Measurements from ENCODE around the gene SLC49A4.
A peak's percentile ranks its signal among the peaks of the same experiment; 100 is the strongest.

The SLC49A4 gene

DNA sequence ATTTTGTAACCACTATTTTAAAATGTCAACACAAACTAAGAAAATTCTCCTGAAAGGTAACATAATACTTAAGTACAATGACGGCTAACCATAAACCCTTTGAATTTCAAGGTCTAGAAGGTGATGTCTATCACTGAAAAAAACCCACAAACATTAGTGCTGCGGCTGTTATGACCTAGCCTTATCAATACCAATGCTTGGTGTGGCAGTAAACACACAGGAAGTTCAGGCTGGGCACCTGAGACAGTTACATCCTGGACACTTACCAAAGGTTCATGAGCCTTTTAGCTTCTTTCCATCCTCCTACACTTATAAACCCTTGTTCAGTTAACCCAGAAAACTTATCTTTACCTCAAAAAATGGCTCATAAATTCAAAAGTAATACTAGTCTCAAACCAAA is 7.0 kb upstream of the SLC49A4 start:
- DNase-seq: no peak

DNA sequence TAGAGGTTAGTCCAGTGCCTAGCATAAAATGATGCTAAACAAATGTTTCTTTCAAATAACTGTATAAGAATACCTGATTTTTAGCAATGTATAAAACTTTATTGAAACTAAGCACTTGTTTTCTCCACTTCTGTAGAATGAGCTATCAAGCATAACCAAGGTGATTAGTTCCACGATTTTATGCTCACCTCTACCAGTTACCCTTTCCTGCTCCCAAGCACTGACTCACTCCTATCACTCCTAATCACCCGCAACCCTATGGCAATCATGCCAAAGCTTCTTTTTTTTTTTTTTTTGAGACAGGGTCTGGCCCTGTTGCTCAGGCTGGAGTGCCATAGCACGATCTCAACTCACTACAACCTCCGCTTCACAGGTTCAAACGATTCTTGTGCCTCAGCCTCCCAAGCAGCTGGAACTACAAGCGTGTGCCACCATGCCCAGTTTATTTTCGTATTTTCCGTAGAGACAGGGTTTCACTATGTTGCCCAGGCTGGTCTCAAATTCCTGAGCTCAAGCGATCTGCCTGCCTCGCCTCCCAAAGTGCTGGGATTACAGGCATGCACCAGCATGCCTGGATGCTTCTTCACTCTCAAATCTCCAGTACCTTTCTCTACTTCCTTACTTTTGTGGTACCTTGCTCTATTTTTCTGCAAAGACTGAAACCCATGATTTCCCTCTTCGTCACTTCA is 5.1 kb upstream of the SLC49A4 start:
- no peak for DNase-seq

DNA sequence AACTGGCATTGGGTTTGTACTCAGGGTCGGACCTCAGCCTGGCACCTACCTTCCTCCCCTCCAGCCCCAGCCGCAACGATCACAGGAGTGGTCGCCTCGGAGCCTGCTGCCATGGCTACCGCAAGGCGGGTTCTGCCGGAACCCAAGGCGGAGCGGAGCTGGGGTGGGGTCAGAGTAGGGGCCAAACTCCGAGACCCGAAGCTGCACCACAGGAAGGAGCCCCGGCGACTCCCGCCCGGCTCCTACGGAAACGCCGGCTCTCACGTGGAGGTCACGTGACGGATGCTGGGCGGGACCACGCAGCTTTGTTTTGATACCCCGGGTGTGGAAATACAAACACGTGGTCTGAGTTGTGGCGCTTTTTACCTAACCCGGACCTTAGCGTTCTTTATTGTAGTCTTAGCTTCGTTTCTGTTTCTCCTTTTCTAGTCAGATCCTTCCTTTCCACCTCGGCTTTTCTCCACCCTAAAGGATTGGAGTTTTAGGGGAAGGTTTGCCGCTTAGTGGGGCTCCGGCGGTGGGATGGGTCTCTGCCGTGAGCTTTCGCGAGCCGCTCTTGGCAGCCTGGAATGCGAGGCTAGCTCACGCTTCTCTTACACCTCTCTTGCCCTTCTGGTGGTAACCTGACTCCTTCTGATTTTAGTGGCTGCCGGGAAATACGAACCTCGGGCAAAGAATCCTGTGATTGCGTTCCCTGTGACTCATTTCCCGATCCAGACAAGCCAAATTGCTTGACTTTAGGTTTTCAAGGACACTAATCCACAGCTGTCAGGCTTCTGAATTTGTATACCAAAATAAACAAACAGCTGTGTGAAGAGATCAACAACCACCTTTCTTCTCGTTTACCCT is 1.1 kb upstream of the SLC49A4 start, which contains the start of gene HSPBAP1:
TSS of gene HSPBAP1 (minus strand) at position 264 of the 849 bp plus-strand sequence. CDS start at position 113, 151 bp downstream.
- peak; percentile 90 for DNase-seq

DNA sequence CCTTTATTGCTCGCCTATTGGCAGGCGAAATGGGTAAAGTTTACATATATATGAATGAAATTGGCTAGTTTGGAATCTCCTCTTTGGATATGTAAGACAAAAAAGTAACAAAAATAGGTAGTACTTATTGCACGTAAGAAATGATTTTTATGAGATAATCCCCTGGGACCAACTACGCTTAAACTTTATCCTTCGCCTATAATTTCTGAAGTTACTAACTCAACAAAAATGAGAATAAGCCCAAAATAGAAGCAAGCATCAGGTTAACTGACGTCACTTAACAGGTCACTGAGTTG is 438 bp upstream of the SLC49A4 start:
- no peak for DNase-seq

DNA sequence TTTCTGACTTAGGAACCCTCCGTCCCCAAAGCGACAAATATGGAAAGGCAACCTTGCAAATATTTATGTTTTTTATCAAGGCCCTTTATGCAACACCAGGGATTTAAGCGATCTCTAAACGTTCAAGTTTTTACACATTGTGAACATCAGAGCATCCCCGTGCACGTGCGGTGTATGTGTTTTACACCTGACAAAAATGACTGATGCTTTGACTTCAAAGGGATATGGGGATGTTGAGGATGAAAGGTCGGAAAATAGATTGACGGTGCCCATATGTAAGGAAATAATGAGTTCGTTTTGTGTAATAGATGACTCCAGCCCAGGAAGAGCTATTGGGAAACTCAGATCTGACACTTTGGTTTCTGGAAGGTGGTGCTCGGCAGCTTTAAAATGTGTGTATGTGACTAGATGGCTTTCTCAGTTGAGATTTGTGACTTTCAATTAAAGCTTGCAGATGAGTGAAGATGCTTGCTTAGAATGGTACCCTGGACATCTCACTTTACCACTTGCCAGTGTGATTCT is 866 bp downstream of the SLC49A4 start:
- DNase-seq: no peak

DNA sequence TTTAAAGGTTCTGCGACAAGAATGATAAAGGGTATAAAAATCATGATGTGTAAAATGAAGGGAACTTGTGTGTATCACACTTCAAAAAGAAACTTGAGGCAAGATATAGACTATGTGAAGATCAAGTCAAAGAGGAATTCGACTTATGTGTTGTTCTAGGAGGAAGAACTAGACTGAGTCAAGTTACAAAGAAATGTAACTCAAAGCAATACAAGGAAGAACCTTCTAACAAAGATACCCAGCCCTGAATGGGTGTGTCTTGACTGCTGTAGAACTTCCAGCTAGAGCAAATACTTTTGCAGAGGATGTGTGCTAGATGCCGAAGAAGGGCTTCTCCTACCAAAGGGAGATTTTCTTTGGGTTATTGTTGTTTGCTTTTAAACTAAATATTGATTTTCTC is 2.4 kb downstream of the SLC49A4 start:
- no peak for DNase-seq

DNA sequence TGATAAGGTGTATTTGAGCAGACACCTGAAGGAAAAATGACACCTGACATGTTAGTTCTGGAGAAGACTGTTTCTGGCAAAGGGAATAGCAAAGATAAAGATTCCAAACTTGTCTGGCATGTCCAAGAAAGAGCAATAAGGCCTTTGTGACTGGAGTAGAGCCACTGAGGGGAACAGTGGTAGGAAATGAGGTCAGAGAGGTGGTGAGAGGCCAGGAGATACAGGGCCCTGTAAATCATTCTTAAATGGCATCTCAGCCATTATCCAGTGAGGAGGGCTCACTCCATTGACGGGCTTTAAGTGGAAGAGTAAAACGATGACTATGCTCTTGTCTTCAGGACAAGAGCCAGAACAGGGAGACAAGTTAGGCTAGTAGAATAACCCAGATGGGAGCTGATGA is 4.5 kb downstream of the SLC49A4 start:
- DNase-seq: no peak

DNA sequence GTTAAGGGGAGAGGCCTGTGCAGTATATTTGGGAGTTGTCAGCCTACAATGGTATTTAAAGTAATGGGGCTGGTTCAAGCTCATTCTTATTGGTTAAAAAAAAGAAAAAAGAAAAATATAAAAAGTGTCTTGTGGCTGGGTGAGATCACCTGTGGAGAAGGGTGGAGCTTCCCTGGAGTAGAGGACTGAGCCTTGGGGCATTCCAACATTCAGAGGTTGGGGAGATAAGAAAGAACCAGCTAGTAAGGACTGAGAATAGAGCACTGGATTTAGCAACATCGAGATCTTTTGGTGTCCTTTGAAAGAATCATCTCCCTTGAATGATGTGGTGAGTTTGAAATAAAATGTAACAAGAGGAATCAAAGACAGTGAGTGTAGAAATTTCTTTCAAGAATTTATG is 5.2 kb downstream of the SLC49A4 start:
- no peak for DNase-seq

DNA sequence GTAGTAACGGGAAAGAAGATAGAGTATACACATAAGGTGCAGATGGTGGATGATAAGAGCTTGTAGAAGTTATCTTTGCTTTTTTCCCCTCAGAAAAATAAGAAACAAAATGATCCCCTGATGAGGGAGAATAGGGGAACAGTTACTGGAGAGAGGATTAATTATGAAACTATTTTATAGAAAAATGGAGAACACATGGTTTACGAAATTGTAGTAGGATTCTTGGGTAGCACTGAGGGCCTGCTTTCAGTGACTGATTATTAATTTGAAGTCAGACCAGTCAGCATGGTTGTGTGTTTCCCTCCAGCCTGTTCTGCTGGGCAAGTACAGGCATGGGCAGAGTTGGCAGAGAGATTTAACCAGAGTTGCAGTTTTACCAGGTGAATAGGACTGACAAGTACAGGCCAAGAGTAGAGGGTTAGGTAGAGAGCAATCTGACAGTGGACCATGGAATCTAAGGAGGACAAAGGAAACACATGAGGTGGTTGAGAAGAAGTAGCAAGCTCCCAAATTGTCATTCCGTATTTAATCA is 5.9 kb downstream of the SLC49A4 start:
- no peak for DNase-seq

DNA sequence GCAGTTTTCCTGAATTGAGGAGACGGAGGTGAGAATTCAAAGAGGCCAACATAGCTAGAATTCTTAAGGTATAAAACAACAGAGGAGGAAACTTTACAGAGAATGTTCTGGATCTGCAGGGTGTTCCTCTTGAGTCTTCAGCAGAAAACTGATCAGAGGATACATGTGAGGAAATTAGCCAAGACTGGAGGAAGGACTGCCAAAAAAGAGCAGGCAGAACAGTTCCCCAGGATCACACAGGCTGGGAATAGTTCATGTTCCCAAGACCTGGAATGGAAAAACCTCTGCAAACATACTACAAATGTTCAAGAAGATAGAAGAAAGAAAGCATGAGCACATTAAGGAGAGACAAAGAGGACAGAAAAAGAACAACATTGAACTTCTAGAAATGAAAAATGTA is 7.5 kb downstream of the SLC49A4 start:
- no peak for DNase-seq

DNA sequence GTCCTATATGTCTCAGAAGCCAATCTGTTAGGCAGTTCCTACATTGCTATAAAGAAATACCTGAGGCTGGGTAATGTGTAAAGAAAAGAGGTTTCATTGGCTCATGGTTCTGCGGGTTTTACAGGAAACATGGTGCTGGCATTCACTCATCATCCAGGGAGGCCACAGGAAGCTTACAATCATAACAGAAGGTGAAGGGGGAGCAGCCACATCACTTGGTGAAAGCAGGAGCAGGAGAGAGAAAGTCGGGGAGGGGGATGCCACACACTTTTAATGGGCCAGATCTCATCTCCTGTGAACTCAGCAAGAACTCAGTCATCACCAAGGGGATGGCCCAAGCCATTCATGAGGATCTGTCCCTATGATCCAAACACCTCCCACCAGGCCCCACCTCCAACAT is 9.1 kb downstream of the SLC49A4 start:
- no peak for DNase-seq

DNA sequence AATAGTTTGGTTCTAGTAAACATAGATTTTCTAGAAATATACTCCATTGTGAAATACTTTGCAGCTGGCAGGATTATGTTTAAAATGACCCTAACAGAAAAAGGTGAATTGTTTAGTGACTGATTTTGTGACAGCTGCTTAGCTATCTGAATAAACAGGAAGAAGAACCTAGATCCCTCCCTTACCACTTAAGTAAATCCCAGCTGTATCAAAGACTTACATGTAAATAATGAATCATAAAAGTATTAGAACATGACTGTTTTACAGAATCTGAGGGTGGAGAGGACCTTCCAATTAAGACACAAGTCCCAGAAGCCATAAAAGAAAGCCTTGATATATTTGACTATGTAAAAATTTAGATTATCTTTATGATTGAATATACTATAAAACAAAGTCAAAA is 15.9 kb downstream of the SLC49A4 start:
- no peak for DNase-seq

DNA sequence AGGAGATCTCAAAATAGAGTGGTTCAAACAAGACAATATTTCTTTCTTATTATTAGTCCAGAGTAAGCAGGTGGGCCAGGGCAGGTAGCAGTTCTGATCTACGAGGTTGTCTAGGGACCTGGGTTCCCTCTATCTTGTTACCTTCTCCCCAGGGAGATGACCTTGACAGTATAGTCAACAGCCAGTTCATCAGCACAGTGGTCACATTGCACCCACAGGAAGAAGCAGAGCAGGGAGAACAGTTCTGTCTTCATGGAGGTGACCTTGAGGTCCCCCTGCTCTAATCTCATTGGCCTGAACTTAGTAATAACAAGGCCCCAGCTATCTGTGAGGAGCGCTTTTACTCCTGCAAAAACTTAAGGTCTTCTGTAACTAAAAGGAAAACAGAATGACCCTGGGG is 21.7 kb downstream of the SLC49A4 start:
- no peak for DNase-seq

DNA sequence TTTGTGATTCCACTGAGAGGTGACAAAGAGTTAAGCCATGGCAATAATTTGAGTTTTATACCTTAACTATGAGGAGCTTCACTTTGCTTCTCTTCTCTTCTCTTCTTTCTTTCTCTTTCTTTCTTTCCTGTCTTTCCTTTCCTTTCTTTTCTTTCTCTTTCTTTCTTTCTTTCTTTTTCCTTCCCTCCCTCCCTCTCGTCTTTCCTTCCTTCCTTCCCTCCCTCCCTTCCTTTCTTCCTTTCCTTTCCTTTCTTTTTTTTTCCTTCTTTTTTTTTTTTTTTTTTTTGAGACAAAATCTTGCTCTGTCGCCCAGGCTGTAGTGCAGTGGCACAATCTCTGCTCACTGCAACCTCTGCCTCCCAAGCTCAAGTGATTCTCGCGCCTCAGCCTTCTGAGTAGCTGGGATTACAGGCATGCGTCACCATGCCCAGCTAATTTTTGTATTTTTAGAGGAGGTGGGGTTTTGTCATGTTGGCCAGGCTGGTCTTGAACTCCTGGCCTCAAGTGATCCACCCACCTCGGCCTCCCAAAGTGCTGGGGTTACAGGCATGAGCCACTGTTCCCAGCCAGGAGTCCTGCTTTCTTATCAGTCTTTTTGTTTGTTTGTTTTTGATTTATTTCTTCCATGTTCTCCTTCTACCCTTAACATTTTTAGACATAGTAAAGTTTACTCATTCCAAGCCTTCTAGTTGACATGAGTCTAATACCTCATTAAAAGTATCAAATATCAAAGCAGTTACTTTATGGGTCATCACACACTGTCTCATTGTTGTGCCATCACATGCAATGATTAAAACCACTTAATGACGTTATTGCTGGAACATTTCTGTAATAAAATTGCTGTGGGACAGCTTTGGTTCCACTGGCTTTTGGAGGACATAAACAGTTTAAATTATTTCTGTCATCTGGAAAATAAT is 29.9 kb downstream of the SLC49A4 start:
- DNase-seq: no peak

DNA sequence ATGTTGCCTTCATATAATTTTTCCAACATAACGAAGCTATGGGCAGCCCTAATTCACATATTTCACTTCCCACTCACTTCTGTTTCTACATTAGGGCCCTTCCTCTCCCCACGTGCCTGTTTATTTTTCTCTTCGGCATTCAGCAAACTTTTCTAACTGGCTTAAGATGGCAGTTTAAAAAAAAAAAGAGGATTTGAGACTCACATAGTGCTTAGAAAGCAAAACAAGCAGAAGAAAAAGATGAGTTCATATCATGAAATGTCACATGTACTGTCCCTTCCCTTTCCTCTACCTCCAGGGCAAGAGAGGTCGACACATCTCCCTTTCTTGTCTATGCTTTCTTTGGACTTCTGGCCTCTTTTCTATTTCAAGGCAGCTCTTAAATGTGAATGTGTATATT is 30.6 kb downstream of the SLC49A4 start:
- DNase-seq: no peak

DNA sequence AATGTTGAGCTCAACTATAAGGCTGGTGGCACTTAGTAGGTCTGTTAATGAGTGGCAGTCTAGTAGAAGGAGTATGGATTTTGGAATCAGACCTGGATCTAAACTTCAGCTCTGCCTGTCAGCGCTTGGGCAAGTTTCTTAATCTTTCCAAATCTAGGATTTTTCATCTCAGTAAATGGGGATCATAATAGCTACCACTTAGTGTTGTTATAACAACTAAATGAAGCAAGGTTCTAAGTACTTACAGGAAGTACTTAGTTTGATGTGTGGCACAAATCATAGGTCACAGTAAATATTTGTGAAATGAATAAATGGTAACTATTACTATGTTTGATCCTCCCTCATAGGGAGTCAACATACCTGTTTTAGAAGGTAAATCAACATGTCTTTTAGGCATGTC is 31.4 kb downstream of the SLC49A4 start:
- no peak for DNase-seq

DNA sequence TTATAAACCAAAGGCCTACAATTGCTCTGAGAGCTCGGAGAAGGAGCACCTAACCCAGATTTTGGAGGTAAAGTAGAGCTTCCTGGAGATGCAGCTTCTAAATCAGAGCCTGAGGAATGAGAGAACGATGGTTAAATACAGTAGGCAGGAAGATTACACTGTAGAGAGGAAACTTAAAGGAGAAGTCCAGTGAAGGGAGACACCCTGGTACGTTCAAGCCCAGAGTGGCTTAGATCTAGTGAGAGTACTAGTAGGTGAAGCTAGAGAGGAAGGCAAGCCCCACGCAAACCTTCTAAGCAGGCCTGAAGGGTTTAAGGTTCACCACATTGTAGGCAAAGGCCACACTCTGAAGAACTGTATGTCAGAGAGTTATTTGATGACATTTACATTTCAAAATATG is 33.4 kb downstream of the SLC49A4 start:
- no peak for DNase-seq

DNA sequence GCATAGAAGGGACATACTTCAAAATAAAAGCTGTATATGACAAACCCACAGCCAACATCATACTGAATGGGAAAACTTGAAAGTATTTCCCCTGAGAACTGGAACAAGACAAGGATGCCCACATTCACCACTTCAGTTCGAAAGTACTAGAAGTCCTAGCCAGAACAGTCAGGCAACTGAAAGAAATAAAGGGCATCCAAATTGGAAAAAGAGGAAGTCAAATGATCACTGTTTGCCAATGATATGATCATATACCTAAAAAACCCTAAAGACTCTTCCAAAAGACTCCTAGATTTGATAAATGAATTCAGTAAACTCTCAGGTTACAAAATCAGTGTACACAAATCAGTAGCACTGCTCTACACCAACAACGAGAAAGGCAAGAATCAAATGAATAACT is 40.7 kb downstream of the SLC49A4 start:
- no peak for DNase-seq

DNA sequence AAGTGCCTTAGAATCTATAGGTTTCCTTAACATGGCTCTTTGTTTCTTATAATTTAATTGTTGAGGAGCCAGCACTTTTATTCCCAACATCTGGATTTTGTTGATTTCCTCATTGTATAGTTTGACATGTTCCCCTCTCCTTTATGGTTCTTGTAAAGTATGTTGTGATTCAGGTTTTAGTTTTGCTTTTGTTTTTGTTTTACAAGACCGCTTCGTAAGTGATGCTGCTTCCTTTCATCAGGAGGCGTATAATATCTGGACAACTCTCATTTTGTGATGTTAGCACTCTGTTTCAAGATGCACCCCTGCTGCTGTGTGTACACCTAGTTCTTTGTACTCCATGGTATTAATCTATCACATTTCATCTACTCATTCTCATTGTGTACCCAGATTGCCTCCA is 48.7 kb downstream of the SLC49A4 start:
- no peak for DNase-seq

DNA sequence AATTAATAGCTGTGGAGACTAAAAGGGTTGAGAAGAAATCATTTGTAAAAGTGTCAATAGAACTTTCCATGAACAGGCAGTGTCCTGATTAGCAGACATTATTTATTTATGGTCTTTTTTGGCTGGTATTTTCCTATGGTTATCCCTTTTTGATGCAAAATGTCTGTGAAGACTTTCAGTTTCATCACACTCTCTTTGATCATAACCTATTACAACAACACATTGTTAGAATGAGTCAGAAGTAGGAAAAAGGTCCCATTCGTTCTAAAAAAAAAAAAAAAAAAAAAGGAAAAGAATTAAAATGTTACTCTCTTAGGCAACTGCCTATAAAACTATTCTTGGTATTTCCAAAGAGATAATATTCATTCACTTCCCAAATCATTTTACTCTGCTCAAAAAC is 62.1 kb downstream of the SLC49A4 start:
- DNase-seq: no peak

DNA sequence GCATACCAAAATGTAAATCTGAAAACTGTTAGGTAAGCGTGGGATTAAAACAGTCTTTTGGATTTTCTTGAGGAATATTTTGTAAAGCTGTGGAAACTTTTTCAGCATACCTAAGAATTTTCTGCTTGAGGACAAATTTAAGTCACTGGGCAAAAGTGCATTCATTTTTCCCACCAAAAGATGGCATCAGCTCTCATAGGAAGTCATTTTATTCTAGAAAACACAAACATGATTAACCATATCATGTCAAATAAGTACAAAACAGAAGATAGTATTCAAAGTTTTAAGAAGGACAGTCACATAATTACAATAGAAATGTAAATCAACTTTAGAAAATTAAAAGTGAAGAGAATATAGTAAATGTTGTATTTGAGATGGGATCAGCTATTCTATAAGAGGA is 63.5 kb downstream of the SLC49A4 start:
- DNase-seq: no peak

DNA sequence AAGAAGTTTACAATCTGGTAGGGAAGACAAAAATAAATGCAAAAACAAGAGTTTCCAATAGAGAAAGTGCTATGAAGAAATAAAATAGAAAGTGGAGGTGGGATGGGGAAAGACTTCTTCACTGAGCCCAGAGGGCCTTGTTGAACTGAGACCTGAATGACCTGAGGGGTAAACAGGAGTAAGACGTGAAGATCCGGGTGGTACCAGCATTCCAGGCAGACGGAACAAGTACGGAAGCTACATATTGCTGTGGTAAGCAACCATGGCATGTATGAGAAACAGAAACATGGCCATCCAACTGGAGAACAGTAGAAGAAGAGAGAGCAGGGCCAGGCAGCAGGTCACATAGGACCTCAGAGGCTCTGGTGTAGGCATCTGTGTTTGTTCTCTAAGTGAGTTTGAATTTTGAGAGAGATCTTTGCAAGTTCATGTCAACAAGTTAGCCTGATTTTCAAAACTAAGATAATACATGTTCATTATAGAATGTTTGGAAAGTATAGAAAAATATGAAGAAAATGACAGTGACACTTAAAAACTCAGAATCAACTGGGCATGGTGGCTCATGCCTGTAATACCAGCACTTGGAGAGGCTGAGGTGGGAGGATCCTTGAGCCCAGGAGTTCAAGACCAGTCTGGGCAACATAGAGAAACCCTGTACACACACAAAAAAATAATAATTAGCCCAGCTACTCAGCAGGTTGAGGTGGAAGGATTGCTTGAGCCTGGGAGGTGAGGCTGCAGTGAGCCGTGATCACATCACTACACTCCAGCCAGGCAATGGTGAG is 64.3 kb downstream of the SLC49A4 start:
- no peak for DNase-seq
